IMR-90 (cell line): ENCODE measurements around the gene SSH2. TPM values are rescaled to one million over a fixed set of nuclear protein-coding genes. Genes with fewer than 3 reads are reported as not detected.

Experiments used
- ATAC-seq: fragments of 200-7000 bp; cut with Tn5 transposase; 2 replicates; pipeline ENCODE4 v1.9.1; 2020; ENCODE audit warnings: low read depth, mild to moderate bottlenecking, moderate library complexity
- BruUV-seq: library from RNA; stranded (reverse); fragments of 400-500 nt; replicated peaks from 2 replicates; lab custom pipeline; 2021; lab: Mats Ljungman, UMichigan
- CTCF ChIA-PET: fragments of 300-600 bp; formaldehyde crosslinking; extraction: SDS; loops from one replicate; lab custom pipeline; 2021; ENCODE audit warnings: antibody characterized with exemption; lab: Yijun Ruan, JAX
- POLR2A ChIA-PET: fragments of 300-600 bp; sonication (Branson Sonifier 250); formaldehyde crosslinking; loops from one replicate; lab custom pipeline; 2022; ENCODE audit warnings: antibody characterized with exemption; ENCODE audit not compliant: unreplicated experiment; lab: Charles Lee
- DNase-seq: peaks from one replicate; pipeline ENCODE4 v3.0.0; 2013
- H2AFZ ChIP-seq: replicated peaks from 2 replicates; pipeline ENCODE3; 2013; ENCODE audit warnings: low read length, mild to moderate bottlenecking; ENCODE audit not compliant: poor library complexity
- H2AK5ac ChIP-seq: 2 replicates; pipeline ENCODE4 v1.6.1; 2013; ENCODE audit warnings: low read depth, low read length, inconsistent platforms
- H2AK9ac ChIP-seq: replicated peaks from 2 replicates; pipeline ENCODE3; 2013; ENCODE audit warnings: mild to moderate bottlenecking, low read depth, low read length, moderate library complexity; ENCODE audit not compliant: poor library complexity
- H2BK120ac ChIP-seq: 2 replicates; pipeline ENCODE4 v1.6.1; 2013; ENCODE audit warnings: low read depth, low read length, inconsistent platforms
- H2BK15ac ChIP-seq: 3 replicates; pipeline ENCODE4 v1.6.1; 2013; ENCODE audit warnings: low read depth, low read length, inconsistent platforms
- H2BK20ac ChIP-seq: 2 replicates; pipeline ENCODE4 v1.6.1; 2013; ENCODE audit warnings: low read depth, mild to moderate bottlenecking, inconsistent platforms, low read length, moderate library complexity
- H2BK5ac ChIP-seq: 2 replicates; pipeline ENCODE4 v1.6.1; 2013; ENCODE audit warnings: mild to moderate bottlenecking, low read depth, low read length, inconsistent platforms; ENCODE audit not compliant: poor library complexity, severe bottlenecking
- H3K14ac ChIP-seq: replicated peaks from 2 replicates; pipeline ENCODE4 v1.6.1; 2013; ENCODE audit warnings: low read depth, low read length, inconsistent platforms
- H3K18ac ChIP-seq: 2 replicates; pipeline ENCODE4 v1.6.1; 2013; ENCODE audit warnings: low read depth, low read length, control low read depth
- H3K23ac ChIP-seq: 2 replicates; pipeline ENCODE4 v1.6.1; 2013; ENCODE audit warnings: low read depth, low read length, inconsistent platforms
- H3K27ac ChIP-seq: 2 replicates; pipeline ENCODE4 v1.5.1; 2013; ENCODE audit warnings: mild to moderate bottlenecking, control low read depth, low read length; ENCODE audit not compliant: insufficient read depth
- H3K27me3 ChIP-seq: 2 replicates; pipeline ENCODE4 v1.6.1; 2013; ENCODE audit warnings: low read length; ENCODE audit not compliant: control insufficient read depth, insufficient read depth
- H3K36me3 ChIP-seq: 2 replicates; pipeline ENCODE4 v1.6.1; 2013; ENCODE audit warnings: low read length, mixed read lengths; ENCODE audit not compliant: control insufficient read depth, insufficient read depth
- H3K4ac ChIP-seq: 2 replicates; pipeline ENCODE4 v1.6.1; 2013; ENCODE audit warnings: low read depth, low read length, inconsistent platforms
- H3K4me1 ChIP-seq: 2 replicates; pipeline ENCODE4 v1.6.1; 2013; ENCODE audit warnings: low read length, mixed read lengths; ENCODE audit not compliant: control insufficient read depth, insufficient read depth
- H3K4me2 ChIP-seq: 2 replicates; pipeline ENCODE4 v1.6.1; 2013; ENCODE audit warnings: low read depth, mild to moderate bottlenecking, control low read depth, low read length, moderate library complexity
- H3K4me3 ChIP-seq: 2 replicates; pipeline ENCODE4 v1.5.1; 2013; ENCODE audit warnings: low read depth, mild to moderate bottlenecking, control low read depth, low read length, moderate library complexity; ENCODE audit not compliant: insufficient read depth
- H3K56ac ChIP-seq: 2 replicates; pipeline ENCODE4 v1.6.1; 2013; ENCODE audit warnings: low read length, inconsistent platforms; ENCODE audit not compliant: insufficient read depth; ENCODE audit errors: extremely low read depth
- H3K79me1 ChIP-seq, 2 experiments: 2 replicates each; pipeline ENCODE4 v1.6.1; 2013; ENCODE audit warnings: low read length in 2 of 2, inconsistent platforms in 1 of 2, low read depth in 1 of 2
- H3K9ac ChIP-seq: 2 replicates; pipeline ENCODE4 v1.6.1; 2013; ENCODE audit warnings: low read depth, low read length, control low read depth
- H3K9me1 ChIP-seq: 2 replicates; pipeline ENCODE4 v1.6.1; 2013; ENCODE audit warnings: low read length, inconsistent platforms; ENCODE audit not compliant: insufficient read depth
- H3K9me3 ChIP-seq: 2 replicates; pipeline ENCODE4 v1.6.1; 2013; ENCODE audit warnings: low read length; ENCODE audit not compliant: control insufficient read depth, insufficient read depth
- H4K20me1 ChIP-seq: 2 replicates; pipeline ENCODE4 v1.6.1; 2013; ENCODE audit warnings: low read length, inconsistent platforms; ENCODE audit not compliant: insufficient read depth
- H4K5ac ChIP-seq: 2 replicates; pipeline ENCODE4 v1.6.1; 2013; ENCODE audit warnings: mild to moderate bottlenecking, low read depth, low read length, control low read depth
- H4K8ac ChIP-seq, 2 experiments: 2 replicates each; pipeline ENCODE4 v1.6.1; 2013; ENCODE audit warnings: low read depth in 2 of 2, low read length in 2 of 2, control low read depth in 1 of 2, inconsistent platforms in 1 of 2
- H4K91ac ChIP-seq: 2 replicates; pipeline ENCODE4 v1.6.1; 2013; ENCODE audit warnings: low read depth, low read length, inconsistent platforms; ENCODE audit not compliant: insufficient read depth
- BHLHE40 ChIP-seq: fragments of 150-350 bp; IDR thresholded peaks from 2 replicates; pipeline ENCODE4 v1.6.1; 2016; ENCODE audit warnings: mild to moderate bottlenecking, low read depth, low read length
- CEBPB ChIP-seq: IDR thresholded peaks from 2 replicates; pipeline ENCODE4 v1.6.1; 2012; ENCODE audit warnings: low read depth, low read length, improper control_type of control experiment
- CHD1 ChIP-seq: IDR thresholded peaks from 2 replicates; pipeline ENCODE4 v1.6.1; 2012; ENCODE audit warnings: low read depth, low read length, improper control_type of control experiment
- POLR2A ChIP-seq: IDR thresholded peaks from 2 replicates; pipeline ENCODE4 v1.6.1; 2012; ENCODE audit warnings: mild to moderate bottlenecking, low read depth, low read length
- RFX5 ChIP-seq: IDR thresholded peaks from 2 replicates; pipeline ENCODE4 v1.8.0; 2012; ENCODE audit warnings: low read depth, mild to moderate bottlenecking, low read length, moderate library complexity
- SMC3 ChIP-seq: fragments of 150-350 bp; IDR thresholded peaks from 2 replicates; pipeline ENCODE4 v1.6.1; 2016; ENCODE audit warnings: low read depth, mild to moderate bottlenecking, antibody characterized with exemption, low read length, moderate library complexity
- WGBS, 2 experiments: methylation state at CpG; one replicate each; pipeline versions ENCODE4 v1.1.5 to v1.1.7; 2013; ENCODE audit warnings: missing lambda C conversion rate in 2 of 2; ENCODE audit not compliant: insufficient read length in 1 of 2; ENCODE audit errors: extremely low coverage in 2 of 2; 5-methylcytosine and 5-hydroxymethylcytosine counted together
- dilution Hi-C: fragments of 300-500 bp; cut with HindIII; formaldehyde crosslinking; loops from one replicate; pipeline ENCODE4 v1.14.3; 2018; ENCODE audit warnings: low sequenced_read_pairs; ENCODE audit not compliant: unreplicated experiment
- in situ Hi-C: fragments of 300-500 bp; cut with MboI; formaldehyde crosslinking; loops from 3 replicates; pipeline ENCODE4 v1.14.3; 2019; ENCODE audit warnings: low sequenced_read_pairs, inconsistent platforms, mixed read lengths
- intact Hi-C: fragments of 100-400 bp; cut with micrococcal nuclease; formaldehyde crosslinking; loops from 2 replicates; pipeline ENCODE4 v1.10.0; 2022
- polyA plus RNA-seq, 3 experiments: library from polyadenylated mRNA; depleted of rRNA; stranded (reverse); fragments of >200 nt; gene quantifications; 2 replicates each; pipeline ENCODE4 v1.2.3, GENCODE V29; 2012; ENCODE audit warnings: low replicate concordance in 1 of 3
- total RNA-seq: library from RNA; depleted of rRNA; stranded (reverse); fragments of >200 nt; gene quantifications from 2 replicates; pipeline ENCODE4 v1.2.3, GENCODE V29; 2012
- TF ChIP-seq, protein P1 (sequence below): conservative IDR thresholded peaks from 2 replicates; pipeline ENCODE4 v1.5.1; 2012; ENCODE audit warnings: mild to moderate bottlenecking, low read depth, low read length, improper control_type of control experiment

Gene SSH2
- total and polyA plus RNA-seq, 2 of the 4 experiments (the other 2 are of a cell fraction) = 9.3 TPM

GRCh38 chr17:29705386-29705785 is 224.6 kb downstream of the SSH2 start:
- Histone ChIP-seq H4K8ac (no peak overlapping the region), H3K4me1 (peaks cover 8% of the 10 kb centered on the region; the same call in 1 of the 2 replicates), H2BK20ac (no peak overlapping the region), H3K9me3 (no peaks in the 10 kb centered on the region), H3K9ac (no peak overlapping the region), H3K18ac (no peak overlapping the region), H4K91ac (no peak overlapping the region), H4K5ac (no peak overlapping the region), H3K9me1 (peaks cover 5% of the 10 kb centered on the region), H2AK9ac (no peak overlapping the region), H3K4ac (no peak overlapping the region), H3K56ac (no peak overlapping the region), H2BK15ac (no peak overlapping the region), H2BK5ac (no peak overlapping the region), H3K14ac (no peak overlapping the region), H2AFZ (no peak overlapping the region), H4K20me1 (peaks cover 3% of the 10 kb centered on the region; the same call in 1 of the 2 replicates), H3K23ac (no peak overlapping the region), H3K27ac (no peak overlapping the region), H3K79me1 (peaks cover 0 to 17% of the 10 kb centered on the region in 2 experiments; a peak in 3 of 4 replicates), H3K36me3 (peaks cover 9% of the 10 kb centered on the region), H2BK120ac (no peak overlapping the region), H3K27me3 (no peaks in the 10 kb centered on the region), H3K4me2 (no peak overlapping the region), H3K4me3 (no peak overlapping the region), H2AK5ac (no peak overlapping the region)
- ChIA-PET POLR2A (no interaction called here), CTCF (interaction anchor here (0.7 kb wide), 1 partner anchor 14 kb away, joined by 5 read pairs; no protein-coding TSS in a partner anchor)
- intact Hi-C loops = no loop called here
- in situ Hi-C loops = no loop called here
- no peak for ATAC-seq
- dilution Hi-C loops = no loop called here
- TF ChIP-seq BHLHE40 (no peak), SMC3 (no peak), CHD1 (no peak), CEBPB (no peak), RFX5 (no peak), POLR2A (no peak)
- TF ChIP-seq, protein P1, sequence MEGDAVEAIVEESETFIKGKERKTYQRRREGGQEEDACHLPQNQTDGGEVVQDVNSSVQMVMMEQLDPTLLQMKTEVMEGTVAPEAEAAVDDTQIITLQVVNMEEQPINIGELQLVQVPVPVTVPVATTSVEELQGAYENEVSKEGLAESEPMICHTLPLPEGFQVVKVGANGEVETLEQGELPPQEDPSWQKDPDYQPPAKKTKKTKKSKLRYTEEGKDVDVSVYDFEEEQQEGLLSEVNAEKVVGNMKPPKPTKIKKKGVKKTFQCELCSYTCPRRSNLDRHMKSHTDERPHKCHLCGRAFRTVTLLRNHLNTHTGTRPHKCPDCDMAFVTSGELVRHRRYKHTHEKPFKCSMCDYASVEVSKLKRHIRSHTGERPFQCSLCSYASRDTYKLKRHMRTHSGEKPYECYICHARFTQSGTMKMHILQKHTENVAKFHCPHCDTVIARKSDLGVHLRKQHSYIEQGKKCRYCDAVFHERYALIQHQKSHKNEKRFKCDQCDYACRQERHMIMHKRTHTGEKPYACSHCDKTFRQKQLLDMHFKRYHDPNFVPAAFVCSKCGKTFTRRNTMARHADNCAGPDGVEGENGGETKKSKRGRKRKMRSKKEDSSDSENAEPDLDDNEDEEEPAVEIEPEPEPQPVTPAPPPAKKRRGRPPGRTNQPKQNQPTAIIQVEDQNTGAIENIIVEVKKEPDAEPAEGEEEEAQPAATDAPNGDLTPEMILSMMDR = no peak
- DNase-seq = no peak
- no TSS peak for BruUV-seq
- 100% methylated on average over 1 of the region's 3 CpGs; no CpG with 5 or more reads in 1 of the 2 experiments for WGBS, 2 experiments
